K562 (cell line): ENCODE measurements around the gene TRMT1. TPM values are rescaled to one million over a fixed set of nuclear protein-coding genes. Genes with fewer than 3 reads are reported as not detected.

Experiments used
- ATF7 ChIP-seq: fragments of 450-650 bp; IDR thresholded peaks from 2 replicates; pipeline ENCODE4 v1.7.1; 2014; ENCODE audit warnings: mild to moderate bottlenecking, moderate library complexity
- BRD9 ChIP-seq: fragments of 450-650 bp; IDR thresholded peaks from 2 replicates; pipeline ENCODE4 v1.6.1; 2018; ENCODE audit warnings: low read depth; ENCODE audit not compliant: partially characterized antibody
- CGGBP1 ChIP-seq: fragments of 250-450 bp; sonication (Bioruptor Pico); IDR thresholded peaks from 2 replicates; pipeline ENCODE4 v1.9.0; 2021; ENCODE audit warnings: mild to moderate bottlenecking
- CREM ChIP-seq: IDR thresholded peaks from 2 replicates; pipeline ENCODE4 v1.6.1; 2014; ENCODE audit warnings: antibody characterized with exemption, low read depth
- E2F3 ChIP-seq: fragments of 250-450 bp; sonication (Bioruptor Pico); IDR thresholded peaks from 2 replicates; pipeline ENCODE4 v1.4.0; 2020; ENCODE audit warnings: mild to moderate bottlenecking
- GABPB2 ChIP-seq: fragments of 250-450 bp; sonication (Bioruptor Pico); conservative IDR thresholded peaks from 2 replicates; pipeline ENCODE4 v1.5.1; 2021; ENCODE audit warnings: mild to moderate bottlenecking
- HDAC2 ChIP-seq: fragments of 450-650 bp; IDR thresholded peaks from 2 replicates; pipeline ENCODE4 v1.6.1; 2016; ENCODE audit warnings: mild to moderate bottlenecking
- MECOM ChIP-seq: fragments of 250-450 bp; sonication (Bioruptor Pico); IDR thresholded peaks from 2 replicates; pipeline ENCODE4 v1.8.0; 2022; ENCODE audit warnings: inconsistent platforms
- NFE2 ChIP-seq: IDR thresholded peaks from 2 replicates; pipeline ENCODE4 v1.6.1; 2014; ENCODE audit warnings: antibody characterized with exemption, low read depth
- NR3C1 ChIP-seq: sonication (generic); formaldehyde crosslinking; IDR thresholded peaks from 2 replicates; pipeline ENCODE4 v1.8.1; 2022; ENCODE audit warnings: missing genetic modification reagents
- PHB ChIP-seq: fragments of 250-450 bp; sonication (Bioruptor Pico); IDR thresholded peaks from 2 replicates; pipeline ENCODE4 v1.5.0; 2021
- POLR2B ChIP-seq: fragments of 450-650 bp; IDR thresholded peaks from 2 replicates; pipeline ENCODE4 v1.6.1; 2018; ENCODE audit warnings: low read depth; ENCODE audit not compliant: partially characterized antibody
- RBM17 ChIP-seq: fragments of 200-400 bp; formaldehyde crosslinking; IDR thresholded peaks from 2 replicates; pipeline ENCODE4 v1.6.1; 2017; ENCODE audit warnings: low read depth, mild to moderate bottlenecking, low read length, borderline replicate concordance
- RBM25 ChIP-seq: fragments of 200-400 bp; formaldehyde crosslinking; IDR thresholded peaks from 2 replicates; pipeline ENCODE4 v1.6.1; 2018; ENCODE audit warnings: low read length, low read depth, moderate library complexity; ENCODE audit not compliant: severe bottlenecking
- SMARCB1 ChIP-seq: IDR thresholded peaks from 2 replicates; pipeline ENCODE4 v1.6.1; 2011; ENCODE audit warnings: improper control_type of control experiment, low read depth; ENCODE audit not compliant: insufficient read length
- TBL1XR1 ChIP-seq, 2 experiments: IDR thresholded peaks; 2 replicates each; pipeline ENCODE4 v1.6.1; 2012; ENCODE audit warnings: improper control_type of control experiment in 2 of 2, low read length in 2 of 2, mild to moderate bottlenecking in 1 of 2
- TCF7 ChIP-seq: sonication (generic); IDR thresholded peaks from 2 replicates; pipeline ENCODE4 v1.6.1; 2016; ENCODE audit warnings: antibody characterized with exemption, borderline replicate concordance
- THRAP3 ChIP-seq: fragments of 450-650 bp; IDR thresholded peaks from 2 replicates; pipeline ENCODE4 v1.6.1; 2016; ENCODE audit warnings: mild to moderate bottlenecking, inconsistent platforms, borderline replicate concordance
- TOE1 ChIP-seq, 2 experiments: fragments of 450-650 bp in 1 of 2; sonication (generic) in 1 of 2; formaldehyde crosslinking in 1 of 2; IDR thresholded peaks; 2 replicates each; pipeline versions ENCODE4 v1.7.1 to v1.8.0; 2016 to 2022; ENCODE audit warnings: borderline replicate concordance in 2 of 2, mild to moderate bottlenecking in 2 of 2, antibody characterized with exemption in 1 of 2, inconsistent platforms in 1 of 2, low read depth in 1 of 2, missing genetic modification reagents in 1 of 2, moderate library complexity in 1 of 2
- WHSC1 ChIP-seq: IDR thresholded peaks from one replicate; pipeline ENCODE4 v1.6.1; 2012; ENCODE audit warnings: low read length, control low read depth, inconsistent platforms
- ZFP30 ChIP-seq: fragments of 250-450 bp; sonication (Bioruptor Pico); IDR thresholded peaks from 2 replicates; pipeline ENCODE4 v1.8.0; 2022; ENCODE audit warnings: moderate library complexity, mild to moderate bottlenecking, inconsistent platforms, borderline replicate concordance
- ZNF212 ChIP-seq: fragments of 450-650 bp; formaldehyde crosslinking; IDR thresholded peaks from 2 replicates; pipeline ENCODE4 v1.4.0; 2020; ENCODE audit warnings: mild to moderate bottlenecking
- ZNF23 ChIP-seq: fragments of 250-450 bp; sonication (Bioruptor Pico); IDR thresholded peaks from 2 replicates; pipeline ENCODE4 v1.4.0; 2020; ENCODE audit warnings: mild to moderate bottlenecking
- ZNF511 ChIP-seq: sonication (generic); formaldehyde crosslinking; IDR thresholded peaks from 2 replicates; pipeline ENCODE4 v1.8.0; 2022; ENCODE audit warnings: mild to moderate bottlenecking, missing genetic modification reagents
- ZNF551 ChIP-seq: fragments of 250-450 bp; sonication (Bioruptor Pico); IDR thresholded peaks from 2 replicates; pipeline ENCODE4 v1.5.0; 2021; ENCODE audit warnings: mild to moderate bottlenecking, moderate library complexity
- ZNF561 ChIP-seq: fragments of 450-650 bp; formaldehyde crosslinking; conservative IDR thresholded peaks from 2 replicates; pipeline ENCODE4 v1.4.0; 2020; ENCODE audit warnings: mild to moderate bottlenecking, moderate library complexity
- polyA plus RNA-seq, 8 experiments: library from polyadenylated mRNA; depleted of rRNA in 4 of 8; stranded (reverse) in 5 of 8; unstranded in 3 of 8; fragments of >200 nt; fragmentation: Nextera tagmentation in 2 of 8; fragmentation: Illumina TruSeq in 1 of 8; extraction: Ambion mirVana in 2 of 8; extraction: Trizol in 1 of 8; gene quantifications; 2 replicates each; pipeline versions ENCODE4 v1.2.1 to v1.2.3, GENCODE V29; 2011 to 2014; ENCODE audit warnings: inconsistent platforms in 1 of 8, missing spikeins in 1 of 8
- total RNA-seq, 7 experiments: library from RNA; depleted of rRNA in 6 of 7; stranded (reverse); fragments of >200 nt in 6 of 7; fragmentation: Illumina TruSeq in 2 of 7; extraction: Trizol in 2 of 7; gene quantifications; 2 replicates each; pipeline versions ENCODE4 v1.2.1 to v1.2.3, GENCODE V29; 2011 to 2021; ENCODE audit warnings: low replicate concordance in 1 of 7
- TF ChIP-seq, protein P1 (sequence below): sonication (generic); formaldehyde crosslinking; IDR thresholded peaks from 2 replicates; pipeline ENCODE4 v1.8.0; 2022; ENCODE audit warnings: missing genetic modification reagents, mild to moderate bottlenecking, borderline replicate concordance
- TF ChIP-seq, protein P2 (sequence below): fragments of 450-650 bp; IDR thresholded peaks from 2 replicates; pipeline ENCODE4 v1.6.1; 2016; ENCODE audit warnings: antibody characterized with exemption

Gene TRMT1
- total and polyA plus RNA-seq, 9 of the 15 experiments (the other 6 are each of a cell fraction or from before 2014, with no cell fraction given): 5.8 to 158 (median 54.3) TPM

- TF ChIP-seq, protein P1, sequence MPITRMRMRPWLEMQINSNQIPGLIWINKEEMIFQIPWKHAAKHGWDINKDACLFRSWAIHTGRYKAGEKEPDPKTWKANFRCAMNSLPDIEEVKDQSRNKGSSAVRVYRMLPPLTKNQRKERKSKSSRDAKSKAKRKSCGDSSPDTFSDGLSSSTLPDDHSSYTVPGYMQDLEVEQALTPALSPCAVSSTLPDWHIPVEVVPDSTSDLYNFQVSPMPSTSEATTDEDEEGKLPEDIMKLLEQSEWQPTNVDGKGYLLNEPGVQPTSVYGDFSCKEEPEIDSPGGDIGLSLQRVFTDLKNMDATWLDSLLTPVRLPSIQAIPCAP (CRISPR knock-in tag): no peak
- TF ChIP-seq CGGBP1 (CRISPR knock-in tag) (no peak), ZFP30 (no peak), TCF7 (no peak), E2F3 (CRISPR knock-in tag) (no peak), PHB (CRISPR knock-in tag) (no peak), ZNF551 (CRISPR knock-in tag) (no peak), WHSC1 (peak; percentile 30), SMARCB1 (no peak), GABPB2 (CRISPR knock-in tag) (no peak), HDAC2 (peak; percentile 44; the same call in 1 of the 2 replicates), POLR2B (peak; percentile 27), ATF7 (no peak), NFE2 (no peak), ZNF511 (CRISPR knock-in tag) (no peak), BRD9 (no peak), ZNF212 (CRISPR knock-in tag) (no peak), TBL1XR1 (IDR thresholded peaks at IDR 0.05; ENCODE audit: low read length in 2 of 2) (peak in 1 of 2 experiments; percentile 42; a peak in 1 of 4 replicates), ZNF23 (CRISPR knock-in tag) (no peak), TOE1 (IDR thresholded peaks at IDR 0.05; ENCODE audit: borderline replicate concordance) (0 out of 2 replicates have a peak, but pooled peaks have one; percentile 19), TOE1 (CRISPR knock-in tag; IDR thresholded peaks at IDR 0.05; ENCODE audit: borderline replicate concordance, low read depth) (no peak), ZNF561 (CRISPR knock-in tag) (no peak), CREM (no peak), THRAP3 (peak; percentile 75; the same call in 1 of the 2 replicates), NR3C1 (no peak), MECOM (CRISPR knock-in tag) (no peak), RBM17 (no peak), RBM25 (no peak)
- TF ChIP-seq, protein P2, sequence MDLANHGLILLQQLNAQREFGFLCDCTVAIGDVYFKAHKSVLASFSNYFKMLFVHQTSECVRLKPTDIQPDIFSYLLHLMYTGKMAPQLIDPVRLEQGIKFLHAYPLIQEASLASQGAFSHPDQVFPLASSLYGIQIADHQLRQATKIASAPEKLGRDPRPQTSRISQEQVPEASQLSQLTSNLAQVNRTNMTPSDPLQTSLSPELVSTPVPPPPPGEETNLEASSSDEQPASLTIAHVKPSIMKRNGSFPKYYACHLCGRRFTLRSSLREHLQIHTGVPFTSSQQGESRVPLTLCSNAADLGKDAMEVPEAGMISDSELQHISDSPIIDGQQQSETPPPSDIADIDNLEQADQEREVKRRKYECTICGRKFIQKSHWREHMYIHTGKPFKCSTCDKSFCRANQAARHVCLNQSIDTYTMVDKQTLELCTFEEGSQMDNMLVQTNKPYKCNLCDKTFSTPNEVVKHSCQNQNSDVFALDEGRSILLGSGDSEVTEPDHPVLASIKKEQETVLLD: peak; percentile 78; the same call in 1 of the 2 replicates
Measured at GRCh38 chr19:13100031-13100588, 16.4 kb downstream of the TRMT1 start (continued).
